Measurements from ENCODE around the gene FOXRED2. TPM values are rescaled to one million over a fixed set of nuclear protein-coding genes. Genes with fewer than 3 reads are reported as not detected.

FOXRED2 gene
- total and polyA plus RNA-seq, 2 of the 8 experiments (the other 6 are each of a cell fraction or from before 2014, with no cell fraction given) = 11.5 to 27.8 TPM

GRCh38 chr22:36443198-36443770 is 63.6 kb downstream of the FOXRED2 start (continued):
- TF ChIP-seq CHD7 (IDR thresholded peaks at IDR 0.05; ENCODE audit: insufficient replicate concordance, low read length) = no peak
- TF ChIP-seq SIN3A (conservative IDR thresholded peaks at IDR 0.05 in 1 of 2, IDR thresholded peaks at IDR 0.05 in 1 of 2; ENCODE audit: low read depth in 1 of 2, low read length in 2 of 2) = no peak
- TF ChIP-seq GABPA (IDR thresholded peaks at IDR 0.05; ENCODE audit: borderline replicate concordance, insufficient read depth, low read length) = no peak
- no peak for TF ChIP-seq EZH2 (IDR thresholded peaks at IDR 0.05; ENCODE audit: low read depth, low read length, severe bottlenecking)
- no peak for TF ChIP-seq ZNF274 (IDR thresholded peaks at IDR 0.05; ENCODE audit: borderline replicate concordance, extremely low read depth, low read length)
- TF ChIP-seq CBX5 (IDR thresholded peaks at IDR 0.05; ENCODE audit: low read depth, low read length) = no peak
- no peak for TF ChIP-seq CHD2 (IDR thresholded peaks at IDR 0.05; ENCODE audit: low read length)
- TF ChIP-seq TEAD4 (IDR thresholded peaks at IDR 0.05; ENCODE audit: low read depth, low read length) = no peak
- no peak for TF ChIP-seq SIRT6 (IDR thresholded peaks at IDR 0.05; ENCODE audit: low read length)
- TF ChIP-seq RNF2 (IDR thresholded peaks at IDR 0.05; ENCODE audit: borderline replicate concordance, low read depth, low read length, missing control alignments, poor library complexity, severe bottlenecking) = no peak
- no peak for TF ChIP-seq TBP (IDR thresholded peaks at IDR 0.05; ENCODE audit: low read depth, low read length)
